OCI-LY1 (cell line): Measurements from ENCODE around the gene NUDT5.

ENCODE experiments used
- H2AFZ ChIP-seq: fragments of 200-600 bp; sonication (generic), shearing (Covaris generic); 2 replicates; pipeline ENCODE4 v1.6.0; 2014; ENCODE audit warnings: antibody characterized with exemption, mild to moderate bottlenecking, low read length
- H3F3A ChIP-seq: fragments of 200-600 bp; sonication (generic), shearing (Covaris generic); 2 replicates; pipeline ENCODE4 v1.6.0; 2014; ENCODE audit warnings: mild to moderate bottlenecking, antibody characterized with exemption, low read length, moderate library complexity; ENCODE audit not compliant: insufficient read depth
- H3K27ac ChIP-seq: fragments of 200-600 bp; sonication (generic); 2 replicates; pipeline ENCODE4 v1.5.1; 2014; ENCODE audit warnings: low read length, mixed run types, mild to moderate bottlenecking, low read depth; ENCODE audit not compliant: poor library complexity, severe bottlenecking
- H3K27me3 ChIP-seq: fragments of 200-600 bp; sonication (generic); 2 replicates; pipeline ENCODE4 v1.6.0; 2014; ENCODE audit warnings: antibody characterized with exemption, mild to moderate bottlenecking, low read length, moderate library complexity; ENCODE audit not compliant: insufficient read depth
- H3K36me3 ChIP-seq: fragments of 200-600 bp; sonication (generic); 2 replicates; pipeline ENCODE4 v1.6.1; 2014; ENCODE audit warnings: mild to moderate bottlenecking, antibody characterized with exemption, low read length, moderate library complexity, mixed read lengths; ENCODE audit not compliant: insufficient read depth
- H3K4me1 ChIP-seq: fragments of 200-600 bp; sonication (generic); 2 replicates; pipeline ENCODE4 v1.5.1; 2014; ENCODE audit warnings: mild to moderate bottlenecking, low read length, moderate library complexity; ENCODE audit not compliant: insufficient read depth, severe bottlenecking
- H3K4me2 ChIP-seq: fragments of 200-600 bp; sonication (generic), shearing (Covaris generic); 2 replicates; pipeline ENCODE4 v1.6.1; 2014; ENCODE audit warnings: low read length
- H3K4me3 ChIP-seq: fragments of 200-600 bp; sonication (generic); 2 replicates; pipeline ENCODE4 v1.5.1; 2014; ENCODE audit warnings: low read length, low read depth, mild to moderate bottlenecking, mixed read lengths; ENCODE audit not compliant: poor library complexity, severe bottlenecking
- H3K79me2 ChIP-seq: fragments of 200-600 bp; shearing (Covaris generic); 2 replicates; pipeline ENCODE4 v1.6.1; 2016; ENCODE audit warnings: mixed run types, low read length, mixed read lengths; ENCODE audit not compliant: insufficient read depth
- H3K9ac ChIP-seq: fragments of 200-600 bp; sonication (generic), shearing (Covaris generic); 2 replicates; pipeline ENCODE4 v1.6.1; 2014; ENCODE audit warnings: mild to moderate bottlenecking, low read length, mixed read lengths
- H3K9me2 ChIP-seq: fragments of 200-600 bp; sonication (generic), shearing (Covaris generic); 2 replicates; pipeline ENCODE4 v1.6.1; 2014; ENCODE audit warnings: low read depth, mild to moderate bottlenecking, low read length, mixed read lengths
- H3K9me3 ChIP-seq: fragments of 200-600 bp; shearing (Covaris generic); 2 replicates; pipeline ENCODE4 v1.6.1; 2014; ENCODE audit warnings: low read length, mixed read lengths
- H4K20me1 ChIP-seq: fragments of 200-600 bp; sonication (generic), shearing (Covaris generic); 2 replicates; pipeline ENCODE4 v1.6.0; 2016; ENCODE audit warnings: mild to moderate bottlenecking, low read length; ENCODE audit not compliant: insufficient read depth
- EZH2 ChIP-seq: fragments of 200-600 bp; sonication (generic), shearing (Covaris generic); IDR thresholded peaks from 2 replicates; pipeline ENCODE4 v1.8.0; 2017; ENCODE audit warnings: borderline replicate concordance, mixed run types, mild to moderate bottlenecking, antibody characterized with exemption, low read length, moderate library complexity, mixed read lengths
- TF ChIP-seq, protein P1 (sequence below): fragments of 200-600 bp; sonication (generic), shearing (Covaris generic); IDR thresholded peaks from 2 replicates; pipeline ENCODE4 v1.5.1; 2017; ENCODE audit warnings: mild to moderate bottlenecking, antibody characterized with exemption, low read length, moderate library complexity, mixed read lengths

Gene NUDT5

DNA sequence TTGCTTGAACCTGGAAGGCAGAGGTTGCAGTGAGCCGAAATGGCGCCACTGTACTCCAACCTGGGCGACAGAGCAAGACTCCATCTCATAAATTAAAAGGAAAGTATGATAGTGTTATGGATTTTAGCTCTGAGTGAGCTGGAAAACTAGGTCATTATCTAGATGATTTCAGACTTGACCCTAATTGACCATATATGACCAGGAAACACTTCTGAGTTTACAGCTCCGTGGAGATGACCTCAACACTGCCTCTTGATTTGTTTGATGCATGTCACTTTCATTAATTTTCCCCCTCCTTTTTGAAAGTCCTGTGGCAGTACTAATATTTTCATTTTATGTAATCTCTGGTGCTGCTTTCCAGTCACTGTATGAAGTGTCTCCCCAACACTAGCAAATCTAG lies 74.0 kb downstream of the NUDT5 start:
- Histone ChIP-seq H4K20me1 (no peaks in the 10 kb centered on the region), H3K27me3 (no peaks in the 10 kb centered on the region), H3K4me1 (peaks cover 12% of the 10 kb centered on the region), H3K4me2 (no peak overlapping the region), H3K9me3 (no peaks in the 10 kb centered on the region), H3K27ac (no peak overlapping the region), H3K9ac (no peak overlapping the region), H3K36me3 (peaks cover 49% of the 10 kb centered on the region), H2AFZ (no peak overlapping the region), H3K79me2 (no peaks in the 10 kb centered on the region), H3K4me3 (no peak overlapping the region), H3K9me2 (no peaks in the 10 kb centered on the region), H3F3A (no peaks in the 10 kb centered on the region)
- TF ChIP-seq EZH2 = no peak
- TF ChIP-seq, protein P1, sequence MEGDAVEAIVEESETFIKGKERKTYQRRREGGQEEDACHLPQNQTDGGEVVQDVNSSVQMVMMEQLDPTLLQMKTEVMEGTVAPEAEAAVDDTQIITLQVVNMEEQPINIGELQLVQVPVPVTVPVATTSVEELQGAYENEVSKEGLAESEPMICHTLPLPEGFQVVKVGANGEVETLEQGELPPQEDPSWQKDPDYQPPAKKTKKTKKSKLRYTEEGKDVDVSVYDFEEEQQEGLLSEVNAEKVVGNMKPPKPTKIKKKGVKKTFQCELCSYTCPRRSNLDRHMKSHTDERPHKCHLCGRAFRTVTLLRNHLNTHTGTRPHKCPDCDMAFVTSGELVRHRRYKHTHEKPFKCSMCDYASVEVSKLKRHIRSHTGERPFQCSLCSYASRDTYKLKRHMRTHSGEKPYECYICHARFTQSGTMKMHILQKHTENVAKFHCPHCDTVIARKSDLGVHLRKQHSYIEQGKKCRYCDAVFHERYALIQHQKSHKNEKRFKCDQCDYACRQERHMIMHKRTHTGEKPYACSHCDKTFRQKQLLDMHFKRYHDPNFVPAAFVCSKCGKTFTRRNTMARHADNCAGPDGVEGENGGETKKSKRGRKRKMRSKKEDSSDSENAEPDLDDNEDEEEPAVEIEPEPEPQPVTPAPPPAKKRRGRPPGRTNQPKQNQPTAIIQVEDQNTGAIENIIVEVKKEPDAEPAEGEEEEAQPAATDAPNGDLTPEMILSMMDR = no peak
